Measurements from ENCODE around the gene ARHGEF19. TPM values are rescaled to one million over a fixed set of nuclear protein-coding genes. Genes with fewer than 3 reads are reported as not detected.

The ARHGEF19 gene
- total and polyA plus RNA-seq, 9 of the 15 experiments (the other 6 are each of a cell fraction or from before 2014, with no cell fraction given), result 0.73 to 21.0 (median 5.2) TPM

DNA sequence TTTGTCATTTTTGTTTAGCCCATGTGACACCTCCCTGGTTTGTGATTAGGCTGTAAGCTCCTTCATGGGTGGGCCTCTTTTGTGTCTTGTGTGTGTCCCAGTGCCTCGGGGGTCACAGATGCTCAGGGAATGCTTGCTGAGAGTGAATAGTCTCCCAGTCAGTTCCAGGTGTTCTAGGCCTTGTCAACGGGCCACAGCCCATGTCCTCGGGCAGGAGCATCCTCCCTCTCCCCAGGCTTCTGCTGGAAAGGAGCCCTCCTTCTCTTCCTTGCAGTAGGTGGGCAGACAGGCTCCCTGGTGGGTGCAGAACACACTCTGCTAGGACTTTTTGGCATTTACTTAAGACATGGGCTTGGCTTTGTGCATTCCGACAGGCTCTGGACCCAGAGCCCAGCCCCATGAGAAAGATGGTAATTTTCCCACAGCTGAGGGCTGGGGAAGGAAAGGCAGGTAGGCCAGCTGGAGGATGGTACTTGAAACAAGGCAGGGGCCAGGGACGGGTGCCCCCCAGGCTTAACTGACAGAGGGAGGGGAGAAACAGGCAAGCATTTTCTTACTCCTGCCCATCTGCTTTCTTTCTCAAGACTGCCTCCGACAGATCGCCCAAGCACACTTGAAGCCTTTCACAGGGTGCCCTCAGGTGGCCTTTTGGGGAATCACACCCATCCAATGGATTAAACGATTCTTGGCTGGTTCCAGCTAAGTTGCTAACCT, 31.6 kb upstream of the ARHGEF19 start (continued):
- TF ChIP-seq, protein P1, sequence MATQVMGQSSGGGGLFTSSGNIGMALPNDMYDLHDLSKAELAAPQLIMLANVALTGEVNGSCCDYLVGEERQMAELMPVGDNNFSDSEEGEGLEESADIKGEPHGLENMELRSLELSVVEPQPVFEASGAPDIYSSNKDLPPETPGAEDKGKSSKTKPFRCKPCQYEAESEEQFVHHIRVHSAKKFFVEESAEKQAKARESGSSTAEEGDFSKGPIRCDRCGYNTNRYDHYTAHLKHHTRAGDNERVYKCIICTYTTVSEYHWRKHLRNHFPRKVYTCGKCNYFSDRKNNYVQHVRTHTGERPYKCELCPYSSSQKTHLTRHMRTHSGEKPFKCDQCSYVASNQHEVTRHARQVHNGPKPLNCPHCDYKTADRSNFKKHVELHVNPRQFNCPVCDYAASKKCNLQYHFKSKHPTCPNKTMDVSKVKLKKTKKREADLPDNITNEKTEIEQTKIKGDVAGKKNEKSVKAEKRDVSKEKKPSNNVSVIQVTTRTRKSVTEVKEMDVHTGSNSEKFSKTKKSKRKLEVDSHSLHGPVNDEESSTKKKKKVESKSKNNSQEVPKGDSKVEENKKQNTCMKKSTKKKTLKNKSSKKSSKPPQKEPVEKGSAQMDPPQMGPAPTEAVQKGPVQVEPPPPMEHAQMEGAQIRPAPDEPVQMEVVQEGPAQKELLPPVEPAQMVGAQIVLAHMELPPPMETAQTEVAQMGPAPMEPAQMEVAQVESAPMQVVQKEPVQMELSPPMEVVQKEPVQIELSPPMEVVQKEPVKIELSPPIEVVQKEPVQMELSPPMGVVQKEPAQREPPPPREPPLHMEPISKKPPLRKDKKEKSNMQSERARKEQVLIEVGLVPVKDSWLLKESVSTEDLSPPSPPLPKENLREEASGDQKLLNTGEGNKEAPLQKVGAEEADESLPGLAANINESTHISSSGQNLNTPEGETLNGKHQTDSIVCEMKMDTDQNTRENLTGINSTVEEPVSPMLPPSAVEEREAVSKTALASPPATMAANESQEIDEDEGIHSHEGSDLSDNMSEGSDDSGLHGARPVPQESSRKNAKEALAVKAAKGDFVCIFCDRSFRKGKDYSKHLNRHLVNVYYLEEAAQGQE (IDR thresholded peaks at IDR 0.05; ENCODE audit: borderline replicate concordance), result peak; percentile 90
- TF ChIP-seq, protein P1 (CRISPR knock-in tag; IDR thresholded peaks at IDR 0.05; ENCODE audit: low read depth), result no peak
- TF ChIP-seq, protein P2, sequence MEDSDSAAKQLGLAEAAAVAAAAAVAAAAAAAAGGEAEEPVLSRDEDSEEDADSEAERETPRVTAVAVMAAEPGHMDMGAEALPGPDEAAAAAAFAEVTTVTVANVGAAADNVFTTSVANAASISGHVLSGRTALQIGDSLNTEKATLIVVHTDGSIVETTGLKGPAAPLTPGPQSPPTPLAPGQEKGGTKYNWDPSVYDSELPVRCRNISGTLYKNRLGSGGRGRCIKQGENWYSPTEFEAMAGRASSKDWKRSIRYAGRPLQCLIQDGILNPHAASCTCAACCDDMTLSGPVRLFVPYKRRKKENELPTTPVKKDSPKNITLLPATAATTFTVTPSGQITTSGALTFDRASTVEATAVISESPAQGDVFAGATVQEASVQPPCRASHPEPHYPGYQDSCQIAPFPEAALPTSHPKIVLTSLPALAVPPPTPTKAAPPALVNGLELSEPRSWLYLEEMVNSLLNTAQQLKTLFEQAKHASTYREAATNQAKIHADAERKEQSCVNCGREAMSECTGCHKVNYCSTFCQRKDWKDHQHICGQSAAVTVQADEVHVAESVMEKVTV (CRISPR knock-in tag; IDR thresholded peaks at IDR 0.05), result peak; percentile 93
- 0 out of 2 replicates have a peak, but pooled peaks have one; percentile 24 for TF ChIP-seq VEZF1 (CRISPR knock-in tag; IDR thresholded peaks at IDR 0.05)
- 0 out of 2 replicates have a peak, but pooled peaks have one; percentile 64 for TF ChIP-seq ZNF511 (CRISPR knock-in tag; IDR thresholded peaks at IDR 0.05)
- TF ChIP-seq, protein P3, sequence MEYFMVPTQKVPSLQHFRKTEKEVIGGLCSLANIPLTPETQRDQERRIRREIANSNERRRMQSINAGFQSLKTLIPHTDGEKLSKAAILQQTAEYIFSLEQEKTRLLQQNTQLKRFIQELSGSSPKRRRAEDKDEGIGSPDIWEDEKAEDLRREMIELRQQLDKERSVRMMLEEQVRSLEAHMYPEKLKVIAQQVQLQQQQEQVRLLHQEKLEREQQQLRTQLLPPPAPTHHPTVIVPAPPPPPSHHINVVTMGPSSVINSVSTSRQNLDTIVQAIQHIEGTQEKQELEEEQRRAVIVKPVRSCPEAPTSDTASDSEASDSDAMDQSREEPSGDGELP (CRISPR knock-in tag; IDR thresholded peaks at IDR 0.05; ENCODE audit: borderline replicate concordance), result peak; percentile 55; the same call in 1 of the 2 replicates

All from K562 (cell line).